ENCODE measurements around the gene AASDHPPT. TPM values are rescaled to one million over a fixed set of nuclear protein-coding genes. Genes with fewer than 3 reads are reported as not detected.

AASDHPPT gene
- total RNA-seq, 1 experiment from 2014 or later, result 47.1 TPM

DNA sequence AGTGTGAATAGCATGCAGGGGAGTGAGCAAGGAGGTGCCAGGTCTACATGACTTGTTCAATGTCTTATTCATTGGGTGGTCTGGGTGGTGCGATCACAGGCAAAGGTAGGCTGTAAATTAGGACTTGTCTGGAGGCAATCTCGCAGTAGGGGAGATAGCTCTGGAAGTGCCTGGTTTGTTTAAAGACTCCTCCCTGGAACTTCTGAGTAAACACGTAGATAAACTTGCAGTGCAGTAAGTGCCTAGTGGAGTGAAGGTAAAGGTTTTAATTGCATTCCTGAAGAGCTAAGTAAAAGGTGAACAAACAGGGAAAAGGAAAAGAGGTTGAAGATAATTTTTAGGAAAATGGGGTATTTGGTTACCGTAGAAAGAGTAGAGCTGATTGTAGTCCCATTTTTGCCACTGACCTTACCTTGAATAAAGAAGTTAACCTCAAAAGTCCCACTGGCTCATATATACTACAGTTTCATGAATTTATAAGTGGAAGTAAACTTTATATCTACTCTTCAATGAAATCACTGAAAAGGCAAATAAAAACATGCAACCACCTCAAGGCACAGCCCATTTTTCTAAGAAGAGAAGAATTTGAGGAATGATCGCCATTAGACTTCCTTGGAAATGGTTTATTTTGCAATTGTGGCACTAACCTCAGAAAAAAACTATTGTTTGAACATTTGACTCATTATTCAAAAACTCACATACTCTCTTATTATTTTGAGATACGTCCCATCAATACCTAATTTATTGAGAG is 44.3 kb downstream of the AASDHPPT start:
- H3K79me1 ChIP-seq (ENCODE audit: insufficient read depth, low read depth, low read length, poor library complexity, severe bottlenecking), result no peaks in the 10 kb centered on the region
- no peaks in the 10 kb centered on the region for H3K36me3 Mint-ChIP-seq (ENCODE audit: insufficient read depth in 1 of 3, low read depth in 3 of 3)
- H3K18ac ChIP-seq (ENCODE audit: insufficient read length, low read depth, low read length), result no peak overlapping the region
- no peak overlapping the region for H4K91ac ChIP-seq (ENCODE audit: insufficient read length, low read depth, low read length)
- no peak overlapping the region; a peak in 1 of 7 replicates for H3K27ac Mint-ChIP-seq
- no peak overlapping the region for H2BK12ac ChIP-seq (ENCODE audit: insufficient read length, low read depth, low read length)
- no peak overlapping the region for H3K4me2 ChIP-seq (ENCODE audit: insufficient read depth, insufficient read length, low read length)
- H3K14ac ChIP-seq (ENCODE audit: insufficient read depth, low read length), result no peak overlapping the region
- H3K4me3 Mint-ChIP-seq, result no peak overlapping the region
- H3K23ac ChIP-seq (ENCODE audit: insufficient read length, low read depth, low read length), result no peak overlapping the region
- no peak overlapping the region for H2BK20ac ChIP-seq (ENCODE audit: low read depth, low read length, poor library complexity, severe bottlenecking)
- no peaks in the 10 kb centered on the region; the same call in 1 of the 2 replicates for H3K27me3 Mint-ChIP-seq (ENCODE audit: low read depth)
- H3K27ac ChIP-seq (ENCODE audit: insufficient read length, low read depth, low read length), result no peak overlapping the region
- H4K5ac ChIP-seq (ENCODE audit: insufficient read length, low read depth, low read length), result no peak overlapping the region
- H2BK15ac ChIP-seq (ENCODE audit: low read depth, low read length), result no peak overlapping the region
- no peak overlapping the region for H2BK120ac ChIP-seq (ENCODE audit: low read depth, low read length, poor library complexity, severe bottlenecking)
- no peaks in the 10 kb centered on the region for H3K23me2 ChIP-seq (ENCODE audit: insufficient read length, low read depth, low read length, poor library complexity, severe bottlenecking)
- DNase-seq, result no peak
- H2BK5ac ChIP-seq (ENCODE audit: insufficient read length, low read length), result no peak overlapping the region
- no peak overlapping the region for H3K56ac ChIP-seq (ENCODE audit: insufficient read length, low read depth, low read length)
- TF ChIP-seq, protein P1, sequence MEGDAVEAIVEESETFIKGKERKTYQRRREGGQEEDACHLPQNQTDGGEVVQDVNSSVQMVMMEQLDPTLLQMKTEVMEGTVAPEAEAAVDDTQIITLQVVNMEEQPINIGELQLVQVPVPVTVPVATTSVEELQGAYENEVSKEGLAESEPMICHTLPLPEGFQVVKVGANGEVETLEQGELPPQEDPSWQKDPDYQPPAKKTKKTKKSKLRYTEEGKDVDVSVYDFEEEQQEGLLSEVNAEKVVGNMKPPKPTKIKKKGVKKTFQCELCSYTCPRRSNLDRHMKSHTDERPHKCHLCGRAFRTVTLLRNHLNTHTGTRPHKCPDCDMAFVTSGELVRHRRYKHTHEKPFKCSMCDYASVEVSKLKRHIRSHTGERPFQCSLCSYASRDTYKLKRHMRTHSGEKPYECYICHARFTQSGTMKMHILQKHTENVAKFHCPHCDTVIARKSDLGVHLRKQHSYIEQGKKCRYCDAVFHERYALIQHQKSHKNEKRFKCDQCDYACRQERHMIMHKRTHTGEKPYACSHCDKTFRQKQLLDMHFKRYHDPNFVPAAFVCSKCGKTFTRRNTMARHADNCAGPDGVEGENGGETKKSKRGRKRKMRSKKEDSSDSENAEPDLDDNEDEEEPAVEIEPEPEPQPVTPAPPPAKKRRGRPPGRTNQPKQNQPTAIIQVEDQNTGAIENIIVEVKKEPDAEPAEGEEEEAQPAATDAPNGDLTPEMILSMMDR (conservative IDR thresholded peaks at IDR 0.05), result no peak
- H3K4me1 Mint-ChIP-seq, result peaks cover 4 to 5% of the 10 kb centered on the region in 2 experiments
- H3K4me1 ChIP-seq (ENCODE audit: insufficient read depth, low read length), result no peaks in the 10 kb centered on the region
- no peak overlapping the region for H3T11ph ChIP-seq (ENCODE audit: low read length)
- no peak overlapping the region for H2AK5ac ChIP-seq (ENCODE audit: insufficient read length, low read length)
- H3K9me3 Mint-ChIP-seq, result peaks cover 0 to 6% of the 10 kb centered on the region in 2 experiments; a peak in 2 of 5 replicates
- no peak overlapping the region for H3K9ac ChIP-seq (ENCODE audit: extremely low read depth, insufficient read length, low read length)
- no peak overlapping the region for H4K8ac ChIP-seq (replicated peaks; ENCODE audit: insufficient read length, low read depth, low read length)
- no peaks in the 10 kb centered on the region for H3K79me2 ChIP-seq (ENCODE audit: insufficient read depth, low read length)
- H3K27me3 ChIP-seq (ENCODE audit: insufficient read depth, low read length), result no peaks in the 10 kb centered on the region
- no peak overlapping the region for H3K4ac ChIP-seq (ENCODE audit: low read depth, low read length)
- no CpG with 5 or more reads among the region's 6 CpGs for WGBS (ENCODE audit: extremely low coverage, insufficient read length, low lambda C conversion rate)
- no peaks in the 10 kb centered on the region for H4K20me1 ChIP-seq (ENCODE audit: control insufficient read depth, insufficient read depth, insufficient read length)
- H2AFZ ChIP-seq (ENCODE audit: low read length), result no peak overlapping the region
- H3K9me3 ChIP-seq (ENCODE audit: control insufficient read depth, low read depth, low read length), result no peaks in the 10 kb centered on the region
